NB4 (cell line): ENCODE measurements around the gene TPSD1.

Source experiments
- DNase-seq: peaks from one replicate; pipeline ENCODE4 v3.0.0; 2010; ENCODE audit warnings: low read depth
- H3K4me3 ChIP-seq: one replicate; pipeline ENCODE4 v1.5.1; 2011; ENCODE audit warnings: mild to moderate bottlenecking, low read depth, low read length, moderate library complexity
- CTCF ChIP-seq: IDR thresholded peaks from one replicate; pipeline ENCODE4 v1.5.1; 2012; ENCODE audit warnings: low read depth, low read length
- MYC ChIP-seq: IDR thresholded peaks from 2 replicates; pipeline ENCODE4 v1.6.1; 2011; ENCODE audit warnings: low read depth, low read length
- POLR2A ChIP-seq: IDR thresholded peaks from 2 replicates; pipeline ENCODE4 v1.6.1; 2011; ENCODE audit warnings: mild to moderate bottlenecking; ENCODE audit not compliant: insufficient read length; ENCODE audit errors: extremely low read depth
- TF ChIP-seq, protein P1 (sequence below): IDR thresholded peaks from 2 replicates; pipeline ENCODE4 v1.6.1; 2011; ENCODE audit warnings: low read depth, low read length

The TPSD1 gene

GRCh38 chr16:1256874-1257322 is 1.0 kb downstream of the TPSD1 start:
- no peak overlapping the region for H3K4me3 ChIP-seq
- no peak for TF ChIP-seq MYC
- DNase-seq, result no peak

- no peak for TF ChIP-seq CTCF
- TF ChIP-seq, protein P1, sequence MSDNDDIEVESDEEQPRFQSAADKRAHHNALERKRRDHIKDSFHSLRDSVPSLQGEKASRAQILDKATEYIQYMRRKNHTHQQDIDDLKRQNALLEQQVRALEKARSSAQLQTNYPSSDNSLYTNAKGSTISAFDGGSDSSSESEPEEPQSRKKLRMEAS, result no peak
- H3K4me3 ChIP-seq, result no peak overlapping the region
- no peak for DNase-seq
Measured at GRCh38 chr16:1257561-1258224, 1.8 kb downstream of the TPSD1 start.

DNA sequence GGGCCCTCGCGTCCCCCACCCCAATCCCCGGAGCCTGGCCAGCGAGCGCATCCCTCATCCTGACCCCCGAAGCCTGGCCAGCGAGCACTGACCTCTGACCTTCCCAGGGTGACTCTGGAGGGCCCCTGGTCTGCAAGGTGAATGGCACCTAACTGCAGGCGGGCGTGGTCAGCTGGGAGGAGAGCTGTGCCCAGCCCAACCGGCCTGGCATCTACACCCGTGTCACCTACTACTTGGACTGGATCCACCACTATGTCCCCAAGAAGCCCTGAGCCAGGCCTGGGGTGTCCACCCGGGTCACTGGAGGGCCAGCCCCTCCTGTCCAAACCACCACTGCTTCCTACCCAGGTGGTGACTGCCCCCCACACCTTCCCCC is 2.3 kb downstream of the TPSD1 start:
- no peak for DNase-seq
- no peak for TF ChIP-seq CTCF
- TF ChIP-seq POLR2A, result no peak
- no peak overlapping the region for H3K4me3 ChIP-seq

GRCh38 chr16:1258906-1259759 is 3.3 kb downstream of the TPSD1 start:
- TF ChIP-seq CTCF, result no peak
- TF ChIP-seq, protein P1, result no peak
- no peak for TF ChIP-seq POLR2A
- TF ChIP-seq MYC, result no peak
- no peak overlapping the region for H3K4me3 ChIP-seq
- DNase-seq, result peak; percentile 26

DNA sequence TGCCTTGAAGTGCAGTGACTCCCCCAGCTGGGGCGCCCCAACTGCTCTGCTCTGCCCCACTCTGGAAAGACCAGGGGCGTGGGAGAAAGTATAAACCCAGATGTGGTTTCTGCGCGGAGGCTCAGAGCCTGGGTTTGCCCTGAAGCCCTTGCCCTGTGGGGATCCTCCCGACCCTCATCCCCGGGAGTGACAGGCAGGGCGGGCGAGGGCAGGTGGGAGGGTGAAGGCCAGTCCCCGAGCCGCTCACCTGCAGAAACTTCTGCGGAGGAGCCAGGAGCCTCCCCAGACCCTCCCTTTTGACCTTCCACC is 3.8 kb downstream of the TPSD1 start:
- DNase-seq, result no peak
- no peak overlapping the region for H3K4me3 ChIP-seq
- TF ChIP-seq POLR2A (no peak), MYC (no peak), CTCF (no peak)
- TF ChIP-seq, protein P1, result no peak

DNA sequence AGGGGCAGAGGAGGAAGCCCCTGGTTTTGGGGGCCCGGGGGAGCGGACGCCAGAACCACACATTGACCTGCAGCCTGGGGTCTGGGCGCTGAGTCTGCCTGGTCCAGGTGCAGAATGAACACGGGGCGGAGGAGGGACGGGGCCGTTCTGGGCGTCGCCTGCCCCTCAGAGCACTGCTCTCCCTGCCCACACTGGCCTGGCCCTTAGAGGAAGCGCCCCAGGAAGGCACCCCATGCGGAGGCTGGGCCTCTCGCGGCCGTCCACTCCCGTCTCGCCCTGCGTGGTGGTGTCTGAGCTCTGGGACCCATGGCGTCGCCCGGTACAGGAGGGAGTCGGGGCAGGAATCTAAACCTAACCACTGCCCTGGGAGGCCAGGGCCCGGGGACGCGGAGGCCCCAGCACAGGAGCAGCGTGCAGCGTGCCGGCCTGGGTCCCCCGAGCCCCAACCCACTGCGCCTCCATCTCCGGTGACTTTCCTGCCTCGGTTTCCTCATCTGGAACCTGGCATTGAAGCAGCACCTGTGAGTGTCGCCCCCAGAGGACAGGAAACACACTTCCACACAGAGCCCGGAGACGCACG is 4.3 kb downstream of the TPSD1 start:
- no peak overlapping the region for H3K4me3 ChIP-seq
- no peak for DNase-seq
- TF ChIP-seq POLR2A, result no peak
- TF ChIP-seq, protein P1, result no peak
- TF ChIP-seq MYC, result no peak
- no peak for TF ChIP-seq CTCF
